B cell (primary cell): Measurements from ENCODE around the gene TGFBR1. TPM values are rescaled to one million over a fixed set of nuclear protein-coding genes. Genes with fewer than 3 reads are reported as not detected.
A peak's percentile ranks its signal among the peaks of the same experiment; 100 is the strongest.

Experiments used
- ATAC-seq: fragments of 200-7000 bp; cut with Tn5 transposase; one replicate; pipeline ENCODE4 v1.10.0; 2021; ENCODE audit warnings: low read depth, mild to moderate bottlenecking, moderate number of reproducible peaks, moderate library complexity
- CTCF ChIA-PET: fragments of 350-600 bp; sonication (Branson Sonifier 250); formaldehyde crosslinking; loops from one replicate; lab custom pipeline; 2021; ENCODE audit warnings: antibody characterized with exemption, inconsistent platforms; lab: Charles Lee
- POLR2A ChIA-PET: fragments of 350-600 bp; sonication (Branson Sonifier 250); formaldehyde crosslinking; loops from one replicate; lab custom pipeline; 2021; ENCODE audit warnings: antibody characterized with exemption; lab: Charles Lee
- DNase-seq: peaks from one replicate; pipeline ENCODE4 v3.0.0; 2013
- H2AFZ ChIP-seq: 2 replicates; pipeline ENCODE4 v1.6.1; 2012; ENCODE audit warnings: mild to moderate bottlenecking, low read depth, low read length; ENCODE audit not compliant: insufficient read depth, poor library complexity, severe bottlenecking
- H3K27ac ChIP-seq, 2 donors: 1 replicate in 1 of 2; 2 replicates in 1 of 2; pipeline ENCODE4 v1.5.1; 2012 to 2013; ENCODE audit warnings: low read length in 2 of 2, mild to moderate bottlenecking in 2 of 2, moderate library complexity in 1 of 2
- H3K27me3 ChIP-seq, 4 experiments: fragments of 200-600 bp in 1 of 4; sonication (generic) in 1 of 4; replicated peaks in 1 of 4; 1 replicate in 2 of 4; 2 replicates in 2 of 4; pipeline versions ENCODE4 v1.6.1 to v1.7.0; 2013 to 2016; ENCODE audit warnings: low read length in 3 of 4, mild to moderate bottlenecking in 2 of 4, mixed read lengths in 1 of 4, moderate library complexity in 1 of 4; ENCODE audit not compliant: insufficient read depth in 4 of 4, control insufficient read depth in 3 of 4; ENCODE audit errors: control extremely low read depth in 1 of 4
- H3K36me3 ChIP-seq, 2 experiments: replicated peaks in 1 of 2; 1 replicate in 1 of 2; 2 replicates in 1 of 2; pipeline versions ENCODE4 v1.6.1 to v1.7.1; 2013; ENCODE audit warnings: low read length in 1 of 2; ENCODE audit not compliant: insufficient read depth in 2 of 2, control insufficient read depth in 1 of 2; ENCODE audit errors: control extremely low read depth in 1 of 2, extremely low read depth in 1 of 2
- H3K4me1 ChIP-seq, 2 donors: fragments of 200-600 bp in 1 of 2; sonication (generic) in 1 of 2; 1 replicate in 1 of 2; 2 replicates in 1 of 2; pipeline versions ENCODE4 v1.5.1 to v1.6.1; 2013 to 2017; ENCODE audit warnings: low read length in 2 of 2; ENCODE audit not compliant: control insufficient read depth in 2 of 2, insufficient read depth in 2 of 2
- H3K4me2 ChIP-seq: replicated peaks from 2 replicates; pipeline ENCODE3; 2012; ENCODE audit warnings: mild to moderate bottlenecking, low read depth, low read length; ENCODE audit not compliant: poor library complexity, severe bottlenecking
- H3K4me3 ChIP-seq, 5 experiments: fragments of 200-600 bp in 1 of 5; sonication (generic) in 1 of 5; 1 replicate in 3 of 5; 2 replicates in 2 of 5; pipeline versions ENCODE4 v1.5.1 to v1.7.0; 2011 to 2016; ENCODE audit warnings: low read length in 4 of 5, mild to moderate bottlenecking in 4 of 5, low read depth in 2 of 5, control low read depth in 1 of 5, moderate library complexity in 1 of 5; ENCODE audit not compliant: insufficient read depth in 1 of 5; ENCODE audit errors: control extremely low read depth in 1 of 5, extremely low read depth in 1 of 5
- H3K79me2 ChIP-seq: fragments of 200-600 bp; sonication (generic); one replicate; pipeline ENCODE4 v1.6.0; 2016; ENCODE audit warnings: low read length; ENCODE audit not compliant: control insufficient read depth, insufficient read depth
- H3K9ac ChIP-seq: fragments of 200-600 bp; sonication (generic); 2 replicates; pipeline ENCODE4 v1.6.1; 2017; ENCODE audit warnings: mild to moderate bottlenecking, low read length, moderate library complexity
- H3K9me3 ChIP-seq, 3 donors: one replicate each; pipeline versions ENCODE4 v1.6.1 to v1.7.1; 2013; ENCODE audit warnings: low read length in 2 of 3; ENCODE audit not compliant: control insufficient read depth in 2 of 3, insufficient read depth in 1 of 3; ENCODE audit errors: control extremely low read depth in 1 of 3
- H4K20me1 ChIP-seq: 2 replicates; pipeline ENCODE4 v1.6.0; 2012; ENCODE audit warnings: mild to moderate bottlenecking, low read length; ENCODE audit not compliant: insufficient read depth, control insufficient read depth, poor library complexity, severe bottlenecking
- H3K27ac Mint-ChIP-seq: one replicate; pipeline ENCODE4 v1.8.0; 2021; ENCODE audit warnings: mixed read lengths
- H3K27me3 Mint-ChIP-seq: one replicate; pipeline ENCODE4 v1.8.0; 2021; ENCODE audit warnings: mixed read lengths
- H3K4me1 Mint-ChIP-seq: one replicate; pipeline ENCODE4 v1.8.0; 2021; ENCODE audit warnings: mixed read lengths
- H3K4me3 Mint-ChIP-seq: one replicate; pipeline ENCODE4 v1.8.0; 2021; ENCODE audit warnings: mixed read lengths
- H3K9me3 Mint-ChIP-seq: one replicate; pipeline ENCODE4 v1.8.0; 2022; ENCODE audit warnings: mixed read lengths; ENCODE audit not compliant: insufficient read depth
- CTCF ChIP-seq: fragments of 200-600 bp; IDR thresholded peaks from one replicate; pipeline ENCODE4 v1.8.0; 2022; ENCODE audit warnings: antibody characterized with exemption, mild to moderate bottlenecking
- EZH2 ChIP-seq: IDR thresholded peaks from 2 replicates; pipeline ENCODE4 v1.6.1; 2012; ENCODE audit warnings: borderline replicate concordance, low read depth, mild to moderate bottlenecking, moderate library complexity, low read length; ENCODE audit not compliant: insufficient read depth, poor library complexity, severe bottlenecking
- WGBS: methylation state at CpG from one replicate; pipeline ENCODE4 v1.1.5; 2013; ENCODE audit warnings: missing lambda C conversion rate; ENCODE audit not compliant: insufficient coverage; 5-methylcytosine and 5-hydroxymethylcytosine counted together
- intact Hi-C: fragments of 100-400 bp; cut with micrococcal nuclease; formaldehyde crosslinking; loops from one replicate; pipeline ENCODE4 v1.10.0; 2022
- polyA plus RNA-seq: library from polyadenylated mRNA; depleted of rRNA; stranded (reverse); fragments of >200 nt; gene quantifications from 2 replicates; pipeline ENCODE4 v1.2.3, GENCODE V29; 2012
- total RNA-seq, 2 donors: library from RNA; stranded (reverse); fragments of 120-200 nt in 1 of 2; gene quantifications; 1 replicate in 1 of 2; 2 replicates in 1 of 2; pipeline versions ENCODE4 v1.2.3 to v1.2.4, GENCODE V29; 2013 to 2022

Gene TGFBR1
- total and polyA plus RNA-seq, 2 donors (not counting 1 experiment from before 2014, with no cell fraction given) = 3.0 to 60.7 TPM

- no peaks in the 10 kb centered on the region for H3K36me3 ChIP-seq
- H2AFZ ChIP-seq = no peak overlapping the region
- POLR2A ChIA-PET = no interaction called here
- no peak overlapping the region for H3K27ac ChIP-seq
- H3K27me3 ChIP-seq = no peaks in the 10 kb centered on the region
- Mint-ChIP-seq H3K4me1 (peaks cover 84% of the 10 kb centered on the region), H3K4me3 (no peak overlapping the region), H3K27ac (peak overlapping the region; percentile 85), H3K9me3 (no peaks in the 10 kb centered on the region), H3K27me3 (no peaks in the 10 kb centered on the region)
- no peaks in the 10 kb centered on the region for H4K20me1 ChIP-seq
- H3K4me2 ChIP-seq = no peak overlapping the region
- CTCF ChIA-PET = interaction anchor here (1.5 to 11.1 kb wide), 2 partner anchors 16 to 78 kb away, joined by 4 to 185 read pairs; no protein-coding TSS in a partner anchor
- H3K9ac ChIP-seq = no peak overlapping the region
- DNase-seq (no peak), ATAC-seq (no peak)
- H3K4me1 ChIP-seq = peaks cover 28 to 47% of the 10 kb centered on the region in 2 donors
- intact Hi-C loops = loop anchor here (5.0 to 10.0 kb wide), 3 partner anchors 334 to 904 kb away; no protein-coding TSS in a partner anchor
- TF ChIP-seq CTCF (no peak), EZH2 (no peak)
- no peaks in the 10 kb centered on the region for H3K9me3 ChIP-seq
- H3K4me3 ChIP-seq = no peak overlapping the region
- 94% methylated on average over 6 of the region's 9 CpGs for WGBS
- H3K79me2 ChIP-seq = no peaks in the 10 kb centered on the region
Observed at GRCh38 chr9:99180662-99181061, 75.7 kb downstream of the TGFBR1 start.

GRCh38 chr9:99181206-99181605, 76.3 kb downstream of the TGFBR1 start:
- Histone ChIP-seq H3K36me3 (no peaks in the 10 kb centered on the region), H3K79me2 (no peaks in the 10 kb centered on the region), H4K20me1 (no peaks in the 10 kb centered on the region), H3K4me1 (peaks cover 28 to 52% of the 10 kb centered on the region in 2 donors), H3K27me3 (no peaks in the 10 kb centered on the region), H3K4me2 (peak overlapping the region; percentile 48), H3K4me3 (no peak overlapping the region), H3K9ac (no peak overlapping the region), H2AFZ (peak overlapping the region; percentile 48), H3K9me3 (no peaks in the 10 kb centered on the region), H3K27ac (peak overlapping the region in 1 of 2 donors; percentile 5)
- ChIA-PET POLR2A (interaction anchor here (1.0 kb wide), 3 partner anchors 17 to 639 kb away, joined by 3 read pairs; no protein-coding TSS in a partner anchor), CTCF (interaction anchor here (0.5 to 11.1 kb wide), 11 partner anchors 8 to 1141 kb away, joined by 3 to 185 read pairs (median 5); partner anchors contain the start of genes ALG2, NR4A3 and SEC61B)
- no peaks in the 10 kb centered on the region for H3K9me3 Mint-ChIP-seq
- intact Hi-C loops = loop anchor here (5.0 to 10.0 kb wide), 3 partner anchors 334 to 904 kb away; no protein-coding TSS in a partner anchor
- peak overlapping the region; percentile 85 for H3K27ac Mint-ChIP-seq
- DNase-seq (no peak), ATAC-seq (no peak)
- 100% methylated on average over 1 of the region's 2 CpGs for WGBS
- H3K27me3 Mint-ChIP-seq = no peaks in the 10 kb centered on the region
- H3K4me3 Mint-ChIP-seq = peak overlapping the region; percentile 58
- H3K4me1 Mint-ChIP-seq = peaks cover 89% of the 10 kb centered on the region
- no peak for TF ChIP-seq EZH2
- no peak for TF ChIP-seq CTCF
